KOPT-K1 (cell line): Measurements from ENCODE around the gene PPFIBP1.

Source experiments
- H3K27ac ChIP-seq: fragments of 200-600 bp; sonication (generic); 2 replicates; pipeline ENCODE4 v1.5.1; 2016; ENCODE audit warnings: antibody characterized with exemption, mild to moderate bottlenecking, low read depth, low read length; ENCODE audit not compliant: poor library complexity, severe bottlenecking
- H3K36me3 ChIP-seq: fragments of 200-600 bp; sonication (generic); 2 replicates; pipeline ENCODE4 v1.5.1; 2017; ENCODE audit warnings: antibody characterized with exemption, mild to moderate bottlenecking, low read length, moderate library complexity; ENCODE audit not compliant: insufficient read depth
- H3K9me3 ChIP-seq: fragments of 200-600 bp; sonication (generic); 2 replicates; pipeline ENCODE4 v1.5.1; 2017; ENCODE audit warnings: antibody characterized with exemption, low read length, mild to moderate bottlenecking; ENCODE audit not compliant: insufficient read depth, poor library complexity, severe bottlenecking

PPFIBP1 gene

GRCh38 chr12:27504507-27504906 lies 19.5 kb upstream of the PPFIBP1 start:
- H3K9me3 ChIP-seq: no peaks in the 10 kb centered on the region
- H3K36me3 ChIP-seq: no peaks in the 10 kb centered on the region
- H3K27ac ChIP-seq: no peak overlapping the region

- Histone ChIP-seq H3K9me3 (no peaks in the 10 kb centered on the region), H3K36me3 (no peaks in the 10 kb centered on the region), H3K27ac (no peak overlapping the region)
Measured at GRCh38 chr12:27505109-27505508, 18.9 kb upstream of the PPFIBP1 start.

GRCh38 chr12:27505761-27506160 lies 18.2 kb upstream of the PPFIBP1 start:
- no peak overlapping the region for H3K27ac ChIP-seq
- H3K36me3 ChIP-seq: no peaks in the 10 kb centered on the region
- H3K9me3 ChIP-seq: no peaks in the 10 kb centered on the region

GRCh38 chr12:27506645-27507189 lies 17.3 kb upstream of the PPFIBP1 start:
- H3K9me3 ChIP-seq: no peaks in the 10 kb centered on the region
- H3K27ac ChIP-seq: no peak overlapping the region
- H3K36me3 ChIP-seq: no peaks in the 10 kb centered on the region

GRCh38 chr12:27508736-27509431 lies 15.1 kb upstream of the PPFIBP1 start:
- no peaks in the 10 kb centered on the region for H3K9me3 ChIP-seq
- H3K27ac ChIP-seq: no peak overlapping the region
- H3K36me3 ChIP-seq: no peaks in the 10 kb centered on the region

GRCh38 chr12:27511031-27511722 lies 12.8 kb upstream of the PPFIBP1 start:
- Histone ChIP-seq H3K36me3 (no peaks in the 10 kb centered on the region), H3K9me3 (no peaks in the 10 kb centered on the region), H3K27ac (no peak overlapping the region)

- Histone ChIP-seq H3K9me3 (no peaks in the 10 kb centered on the region), H3K36me3 (no peaks in the 10 kb centered on the region), H3K27ac (no peak overlapping the region)
Measured at GRCh38 chr12:27511723-27512045, 12.3 kb upstream of the PPFIBP1 start.

- no peaks in the 10 kb centered on the region for H3K9me3 ChIP-seq
- no peak overlapping the region for H3K27ac ChIP-seq
Measured at GRCh38 chr12:27513155-27513824, 10.7 kb upstream of the PPFIBP1 start.

GRCh38 chr12:27515671-27516070 lies 8.3 kb upstream of the PPFIBP1 start:
- Histone ChIP-seq H3K9me3 (no peaks in the 10 kb centered on the region), H3K36me3 (no peaks in the 10 kb centered on the region), H3K27ac (no peak overlapping the region)

More at GRCh38 chr12:27513155-27513824, 10.7 kb upstream of the PPFIBP1 start:
- no peaks in the 10 kb centered on the region for H3K36me3 ChIP-seq

GRCh38 chr12:27516625-27517024 lies 7.4 kb upstream of the PPFIBP1 start:
- no peaks in the 10 kb centered on the region for H3K36me3 ChIP-seq
- no peak overlapping the region for H3K27ac ChIP-seq
- H3K9me3 ChIP-seq: no peaks in the 10 kb centered on the region

GRCh38 chr12:27517546-27517945 lies 6.5 kb upstream of the PPFIBP1 start:
- no peaks in the 10 kb centered on the region for H3K36me3 ChIP-seq
- H3K9me3 ChIP-seq: no peaks in the 10 kb centered on the region
- no peak overlapping the region for H3K27ac ChIP-seq

- Histone ChIP-seq H3K36me3 (no peaks in the 10 kb centered on the region), H3K27ac (no peak overlapping the region), H3K9me3 (no peaks in the 10 kb centered on the region)
Measured at GRCh38 chr12:27517961-27518665, 5.9 kb upstream of the PPFIBP1 start.

GRCh38 chr12:27521066-27521465 lies 2.9 kb upstream of the PPFIBP1 start:
- no peak overlapping the region for H3K27ac ChIP-seq
- no peaks in the 10 kb centered on the region for H3K9me3 ChIP-seq
- H3K36me3 ChIP-seq: no peaks in the 10 kb centered on the region

GRCh38 chr12:27521981-27522380 lies 2.0 kb upstream of the PPFIBP1 start:
- Histone ChIP-seq H3K9me3 (no peaks in the 10 kb centered on the region), H3K27ac (no peak overlapping the region), H3K36me3 (no peaks in the 10 kb centered on the region)

- no peaks in the 10 kb centered on the region for H3K36me3 ChIP-seq
- no peaks in the 10 kb centered on the region for H3K9me3 ChIP-seq
- H3K27ac ChIP-seq: peak overlapping the region; percentile 76
Measured at GRCh38 chr12:27523305-27523641, 733 bp upstream of the PPFIBP1 start.
